HG03196 (cell line): ENCODE measurements around the gene NIM1K.
"Not testable (repeated sequence)": the region's sequence is repeated elsewhere in the genome, so short reads cannot be mapped to it uniquely, and the experiment has no call there.

Source experiments
- ATAC-seq: cut with Tn5 transposase; IDR thresholded peaks from one replicate; pipeline ENCODE4 v1.9.1; 2021; ENCODE audit not compliant: unreplicated experiment

Gene NIM1K

DNA sequence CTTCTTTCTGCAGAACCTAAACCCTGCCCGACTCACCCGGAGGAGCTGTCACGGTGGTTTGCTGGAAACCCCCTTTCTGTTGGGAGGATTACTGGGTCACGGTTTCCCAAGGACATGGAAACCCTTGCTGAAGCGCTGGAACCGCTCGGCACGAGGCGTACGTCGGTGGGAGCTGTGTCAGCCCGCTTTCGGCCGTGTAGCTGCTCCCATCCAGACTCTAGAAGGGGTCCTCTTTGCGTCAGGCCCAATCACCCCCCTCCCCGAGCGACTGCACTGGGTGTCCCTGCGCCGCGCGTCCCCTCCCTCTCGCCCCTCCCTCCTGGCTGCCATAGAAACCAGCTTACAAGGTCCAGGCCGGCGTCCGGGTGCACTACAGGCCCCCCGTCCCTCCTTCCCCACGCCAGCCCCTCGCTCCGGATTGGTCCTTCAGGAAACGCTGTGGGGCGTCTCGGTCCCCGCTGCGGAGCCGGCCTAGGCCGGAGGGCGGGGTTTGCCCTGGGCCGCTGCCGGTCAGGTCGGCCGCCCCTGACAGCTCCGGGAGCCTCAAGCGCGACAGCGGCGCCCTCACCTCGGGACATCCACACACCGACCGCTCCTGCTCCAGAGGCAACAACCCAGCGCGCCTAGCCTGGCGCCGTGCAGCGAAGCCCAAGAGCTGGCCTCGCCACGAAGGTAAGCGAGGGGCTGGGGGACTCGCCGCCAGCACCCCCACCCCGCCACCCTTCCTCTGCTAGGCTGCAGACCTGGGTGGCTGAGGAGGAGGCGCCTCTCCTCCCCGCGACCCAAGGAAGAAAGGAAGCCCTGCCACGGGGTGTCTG lies at the start of gene NIM1K:
Gene NIM1K, plus strand, starts transcription at position 486 of the 818 bp plus-strand sequence. CDS start 53,551 bp downstream, outside the sequence.
- ATAC-seq: peak; percentile 69

DNA sequence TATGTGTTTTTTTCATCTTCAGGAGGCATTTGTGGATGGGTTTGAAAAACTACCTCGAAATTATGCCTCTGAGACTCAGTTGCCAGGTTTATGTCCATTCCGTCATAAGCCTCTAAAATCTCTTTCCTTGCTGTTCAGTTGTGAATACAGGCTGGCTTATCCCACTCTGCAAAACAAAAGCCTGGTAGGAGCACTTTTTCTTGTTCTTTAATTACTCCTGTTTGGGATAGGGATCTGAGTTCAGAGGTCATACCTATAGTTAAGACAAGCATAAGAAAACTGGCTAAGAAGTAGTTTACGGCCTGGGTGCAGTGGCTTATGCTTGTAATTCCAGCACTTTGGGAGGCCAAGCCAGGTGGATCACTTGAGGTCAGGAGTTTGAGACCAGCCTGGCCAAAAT lies 47.0 kb upstream of the NIM1K start:
- ATAC-seq: no peak

DNA sequence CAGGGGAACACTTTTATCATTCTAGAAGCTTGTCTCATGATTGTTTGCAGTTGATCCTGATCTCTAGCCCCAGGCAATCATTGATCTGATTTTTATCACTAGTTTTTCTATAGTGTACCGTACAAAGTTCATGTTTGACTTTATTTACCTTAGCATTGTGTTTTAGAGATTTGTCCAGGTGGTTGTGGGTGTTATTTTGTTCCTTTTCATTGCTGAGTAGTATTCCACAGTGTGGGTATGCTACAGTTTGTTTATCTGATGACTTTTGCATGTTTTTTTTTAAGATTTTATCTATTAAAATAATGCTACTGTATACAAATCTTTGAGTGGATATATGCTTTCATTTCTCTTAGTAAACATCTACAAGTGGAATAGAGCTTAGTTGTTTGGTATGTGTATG lies 45.1 kb upstream of the NIM1K start:
- ATAC-seq: no peak

DNA sequence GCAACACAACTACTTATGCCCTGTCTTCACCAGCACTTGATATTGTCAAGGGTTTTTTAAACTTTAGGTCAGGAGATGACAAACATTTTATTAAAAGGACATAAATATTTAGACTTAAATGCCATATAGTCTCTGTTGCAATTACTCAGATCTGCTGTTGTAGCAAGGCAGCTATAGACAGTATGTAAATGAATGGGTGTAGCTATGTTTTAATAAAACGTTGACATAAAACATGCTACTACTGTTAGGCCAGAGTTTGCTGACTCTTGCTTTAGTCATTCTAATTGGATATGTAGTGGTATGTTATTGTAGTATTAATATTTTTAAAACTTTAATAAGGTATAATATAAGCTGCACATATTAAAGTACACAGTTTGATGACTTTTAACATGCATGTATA lies 43.6 kb upstream of the NIM1K start:
- ATAC-seq: no peak

DNA sequence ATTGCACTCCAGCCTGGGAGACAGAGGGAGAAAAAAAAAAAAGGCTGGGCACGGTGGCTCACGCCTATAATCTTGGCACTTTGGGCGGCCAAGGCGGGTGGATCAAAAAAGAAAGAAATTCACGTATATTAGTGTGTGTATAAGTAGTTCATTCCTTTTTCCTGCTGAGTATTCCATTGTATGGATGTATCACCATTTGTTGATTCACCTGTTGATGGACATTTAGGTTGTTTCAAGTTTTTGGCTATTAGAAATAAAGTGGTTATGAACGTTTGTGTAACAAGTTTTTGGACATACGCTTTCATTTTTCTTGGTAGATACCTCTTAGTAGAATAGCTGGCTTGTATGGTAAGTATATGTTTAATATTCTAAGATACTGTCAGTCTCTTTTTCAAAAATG lies 42.8 kb upstream of the NIM1K start:
- ATAC-seq: no peak

DNA sequence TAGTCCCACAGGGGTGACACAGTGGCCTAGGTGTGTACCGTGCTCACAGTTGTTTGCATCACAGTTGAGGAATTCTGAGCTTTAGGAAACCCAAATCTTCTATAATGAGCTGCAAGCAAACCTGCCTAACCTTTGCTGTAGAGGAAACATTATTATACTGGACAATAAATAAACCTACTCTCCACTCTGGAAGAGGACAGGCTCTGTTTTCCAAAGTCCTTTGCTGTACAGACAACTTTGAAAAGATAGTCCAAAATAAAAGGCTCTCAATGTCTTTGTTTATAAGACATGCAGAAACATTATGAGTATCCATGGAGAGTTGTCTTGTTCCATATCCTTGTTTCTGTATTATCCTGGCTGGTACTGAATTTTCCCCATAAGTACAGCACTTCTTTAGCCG lies 42.0 kb upstream of the NIM1K start:
- no peak for ATAC-seq

DNA sequence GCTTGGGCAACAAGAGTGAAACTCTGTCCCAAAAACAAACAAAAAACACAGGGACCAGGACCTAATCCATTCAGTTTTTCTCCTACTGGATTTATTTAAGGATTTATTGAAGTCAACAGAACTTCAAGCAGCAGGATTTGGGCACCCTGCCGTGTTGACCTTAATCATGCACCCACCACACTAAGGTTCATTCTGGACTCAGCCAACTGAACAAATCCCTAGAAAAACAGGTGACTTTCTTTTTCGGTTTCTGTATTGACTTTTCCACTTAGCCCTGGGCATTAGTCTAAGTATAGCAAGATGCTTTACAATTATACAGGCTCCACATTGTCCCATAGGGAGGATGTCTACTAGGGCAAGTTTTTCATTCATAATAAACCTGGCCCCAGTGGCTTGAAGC lies 41.3 kb upstream of the NIM1K start:
- ATAC-seq: no peak

DNA sequence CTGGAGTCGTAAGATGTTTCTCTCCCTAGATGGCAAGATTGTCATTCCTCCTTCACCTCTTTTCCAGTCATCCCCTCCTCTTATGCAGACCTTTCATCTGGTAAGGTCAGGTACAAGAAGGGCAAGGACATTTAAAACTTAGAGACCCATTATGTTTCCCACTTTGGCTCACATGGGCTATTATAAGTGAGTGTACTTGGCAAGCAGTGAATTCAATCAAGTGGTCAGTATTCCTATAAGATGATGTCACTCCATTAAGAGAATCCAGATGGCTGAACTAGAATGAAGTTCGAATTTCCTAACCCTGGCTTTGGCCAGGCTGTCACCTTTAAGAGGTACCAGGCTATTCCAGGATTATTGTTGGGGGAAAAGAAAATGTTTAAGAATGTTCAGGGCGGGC lies 39.1 kb upstream of the NIM1K start:
- ATAC-seq: no peak

DNA sequence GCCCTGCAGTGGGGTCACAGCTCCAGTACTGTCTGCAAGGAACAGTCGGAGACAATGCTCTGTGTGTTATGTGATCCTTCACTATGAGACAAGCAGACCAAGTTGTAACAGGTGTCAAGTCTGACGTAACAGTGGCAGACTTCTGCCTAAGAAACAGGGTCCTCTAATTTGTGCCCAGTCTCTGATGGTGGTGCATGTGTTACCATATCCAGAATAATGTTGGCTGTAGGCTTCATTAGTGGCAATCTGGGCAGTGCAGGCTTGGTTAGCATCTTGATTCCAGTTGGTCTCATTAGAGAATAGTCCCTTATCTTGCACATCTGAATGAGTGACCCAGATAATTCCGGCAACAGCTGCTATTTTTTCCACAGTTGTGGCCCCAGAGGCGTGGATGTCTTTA lies 37.6 kb upstream of the NIM1K start:
- ATAC-seq: no peak

DNA sequence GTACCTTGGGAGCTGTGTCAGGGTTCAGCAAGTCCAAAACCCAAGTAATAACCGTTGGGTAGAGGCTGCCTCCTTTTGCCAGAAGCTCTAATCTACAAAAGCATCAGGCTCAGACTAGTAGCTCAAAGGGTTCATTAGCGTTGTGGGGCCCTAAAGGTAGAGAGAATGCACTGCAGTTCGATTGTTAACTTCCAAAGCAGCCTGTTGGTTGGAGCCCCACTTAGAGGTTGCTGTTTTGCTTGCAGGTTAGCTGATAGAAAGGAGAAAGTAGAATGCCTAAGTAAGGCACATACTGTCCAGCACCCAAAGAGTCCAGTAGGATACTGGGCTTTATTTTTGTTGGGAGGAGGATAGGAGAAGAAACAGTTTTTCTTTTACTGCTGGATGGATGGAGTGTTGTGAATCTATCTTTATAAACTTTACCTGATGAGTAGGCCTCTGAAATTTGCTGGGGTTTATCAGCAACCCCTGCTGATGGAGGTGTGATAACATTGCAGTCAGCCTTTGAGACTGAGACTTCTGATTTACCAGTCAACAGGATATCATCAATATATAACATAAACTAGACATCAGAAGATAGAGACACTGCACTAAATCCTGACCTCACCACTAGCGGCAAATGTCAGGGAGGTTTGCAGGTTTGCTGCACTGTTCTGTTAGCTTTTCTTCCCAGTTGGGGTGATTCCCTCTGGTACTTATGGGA lies 36.5 kb upstream of the NIM1K start:
- no peak for ATAC-seq

DNA sequence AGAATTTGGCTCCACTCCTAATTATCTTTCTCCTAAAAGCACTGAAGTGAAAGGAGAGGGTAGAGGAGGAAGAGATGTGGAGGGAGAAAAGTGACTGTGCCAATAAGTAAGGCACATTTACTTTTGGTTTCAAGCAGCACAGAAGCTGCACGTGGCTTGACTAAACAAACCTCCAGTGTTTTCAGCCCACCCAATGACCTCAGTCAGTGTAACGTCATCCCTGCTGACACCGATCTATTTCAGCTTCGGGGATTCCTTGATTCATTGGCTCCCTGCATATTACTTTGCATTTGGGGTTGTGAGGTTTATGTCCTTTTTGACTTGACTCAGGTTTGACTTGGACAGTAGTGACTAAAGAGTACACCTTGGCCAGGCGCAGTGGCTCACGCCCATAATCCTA lies 35.6 kb upstream of the NIM1K start:
- no peak for ATAC-seq

DNA sequence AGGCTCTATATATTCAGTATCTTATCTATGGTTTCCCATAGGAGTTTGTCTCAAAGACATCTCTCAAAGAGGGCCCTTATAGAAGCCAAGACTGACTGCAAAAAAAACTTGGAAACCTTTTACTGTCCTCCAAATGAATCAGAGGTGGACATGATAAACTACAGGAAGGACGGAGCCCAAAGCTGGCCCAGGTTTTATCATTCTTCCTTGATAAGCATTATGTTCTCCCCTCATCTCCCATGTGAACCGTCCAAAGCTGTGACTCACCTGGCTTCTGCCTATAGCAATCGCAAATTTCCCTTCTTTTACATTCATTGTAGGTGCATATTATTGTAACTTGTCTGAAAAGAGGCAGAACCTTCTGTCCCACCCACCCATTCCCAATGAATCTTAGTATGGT lies 35.0 kb upstream of the NIM1K start:
- ATAC-seq: no peak

DNA sequence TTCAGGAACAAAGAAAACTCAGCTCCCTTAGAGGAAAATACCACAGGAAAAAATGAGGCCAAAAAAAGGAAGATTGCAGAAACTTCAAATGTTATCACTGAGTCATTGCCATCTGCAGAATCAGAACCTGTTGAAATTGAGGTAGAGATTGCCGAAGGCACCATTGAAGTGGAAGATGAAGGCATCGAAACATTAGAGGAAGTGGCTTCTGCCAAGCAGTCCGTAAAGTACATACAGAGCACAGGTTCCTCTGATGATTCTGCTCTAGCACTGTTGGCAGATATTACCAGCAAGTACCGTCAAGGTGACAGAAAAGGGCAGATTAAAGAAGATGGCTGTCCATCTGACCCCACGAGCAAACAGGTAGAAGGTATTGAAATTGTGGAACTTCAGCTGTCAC lies 30.8 kb upstream of the NIM1K start:
- ATAC-seq: no peak

DNA sequence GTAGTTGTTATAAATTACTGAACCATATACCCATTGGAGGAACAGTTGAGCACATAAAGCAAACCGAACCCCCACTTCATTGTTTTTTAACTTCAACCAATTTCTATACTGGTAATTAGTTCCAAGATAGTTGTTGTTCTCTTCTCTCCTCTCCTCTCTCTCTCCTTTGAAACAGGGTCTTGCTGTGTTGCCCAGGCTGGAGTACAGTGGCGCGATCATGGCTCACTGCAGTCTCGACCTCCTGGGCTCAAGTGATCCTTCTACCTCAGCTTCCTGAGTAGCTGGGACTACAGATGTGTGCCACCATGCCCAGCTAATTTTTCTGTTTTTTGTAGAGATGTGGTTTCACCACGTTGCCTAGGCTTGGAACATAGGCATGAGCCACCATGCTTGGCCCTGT lies 27.2 kb upstream of the NIM1K start:
- ATAC-seq: not testable (repeated sequence)

DNA sequence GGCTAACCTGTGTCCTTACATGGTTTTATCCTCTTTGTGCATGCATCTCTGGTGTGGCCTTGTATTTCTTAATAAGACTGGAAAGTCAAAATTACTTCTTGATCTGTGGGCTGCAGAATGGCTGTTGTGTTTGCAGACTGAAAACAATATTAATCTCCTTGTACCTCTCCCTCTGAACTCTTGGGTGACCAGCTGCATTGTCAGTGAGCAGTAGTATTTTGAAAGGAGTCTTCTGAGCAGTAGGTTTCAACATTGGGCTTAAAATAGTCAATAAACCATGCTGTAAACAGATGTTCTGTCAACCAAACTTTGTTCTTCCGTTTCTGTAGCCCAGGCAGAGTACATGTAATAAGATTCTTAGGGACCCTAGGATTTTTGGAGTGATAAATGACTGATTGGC lies 26.7 kb upstream of the NIM1K start:
- ATAC-seq: no peak

DNA sequence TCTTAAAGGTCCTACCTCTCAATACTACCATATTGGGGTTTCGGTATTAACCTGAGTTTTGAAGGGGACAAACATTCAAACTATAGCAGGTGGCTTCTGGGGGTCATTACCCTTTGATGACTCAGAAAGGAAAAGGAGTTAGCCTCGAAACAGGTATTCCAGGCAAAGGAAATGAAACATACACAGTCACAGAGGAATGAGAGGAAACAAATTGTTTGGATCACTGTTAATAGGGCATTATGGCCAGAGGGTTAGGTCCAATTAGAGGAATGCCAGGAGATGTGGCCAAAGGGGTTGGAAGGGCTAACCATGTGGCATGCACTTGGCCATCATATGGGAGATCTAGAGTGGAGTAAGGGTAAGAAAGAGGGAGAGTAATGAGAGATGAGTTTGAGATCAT lies 23.9 kb upstream of the NIM1K start:
- no peak for ATAC-seq

DNA sequence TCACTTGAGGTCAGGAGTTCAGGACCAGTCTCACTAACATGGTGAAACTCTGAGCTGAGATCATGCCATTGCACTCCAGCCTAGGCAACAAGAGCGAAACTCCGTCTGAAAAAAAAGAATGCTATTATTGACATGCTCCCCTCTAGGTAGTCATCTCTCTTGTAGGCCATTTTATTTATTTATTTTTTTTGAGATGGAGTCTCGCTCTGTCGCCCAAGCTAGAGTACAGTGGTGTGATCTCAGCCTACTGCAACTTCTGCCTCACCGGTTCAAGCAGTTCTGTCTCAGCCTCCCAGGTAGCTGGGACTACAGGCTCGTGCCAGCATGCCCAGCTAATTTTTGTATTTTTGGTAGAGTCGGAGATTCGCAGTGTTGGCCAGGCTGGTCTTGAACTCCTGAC lies 20.6 kb upstream of the NIM1K start:
- ATAC-seq: no peak

DNA sequence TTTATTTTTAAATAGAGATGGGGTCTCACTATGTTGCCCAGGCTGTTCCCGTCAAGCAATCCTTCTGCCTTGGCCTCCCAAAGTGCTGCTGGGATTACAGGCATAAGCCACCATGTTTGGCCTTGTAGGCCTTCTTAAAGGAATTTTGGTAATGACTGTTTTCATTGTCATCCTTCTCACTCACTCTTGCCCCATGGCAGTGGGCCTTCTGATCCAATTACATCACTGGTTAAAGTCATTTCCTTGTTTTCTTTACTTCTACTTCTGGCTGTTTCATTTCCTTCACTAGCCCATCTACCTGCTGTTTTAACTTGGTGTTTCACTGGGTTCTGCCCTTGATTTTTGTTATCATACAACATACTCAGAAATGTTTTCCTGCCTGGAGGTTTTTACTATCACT lies 20.1 kb upstream of the NIM1K start:
- no peak for ATAC-seq

DNA sequence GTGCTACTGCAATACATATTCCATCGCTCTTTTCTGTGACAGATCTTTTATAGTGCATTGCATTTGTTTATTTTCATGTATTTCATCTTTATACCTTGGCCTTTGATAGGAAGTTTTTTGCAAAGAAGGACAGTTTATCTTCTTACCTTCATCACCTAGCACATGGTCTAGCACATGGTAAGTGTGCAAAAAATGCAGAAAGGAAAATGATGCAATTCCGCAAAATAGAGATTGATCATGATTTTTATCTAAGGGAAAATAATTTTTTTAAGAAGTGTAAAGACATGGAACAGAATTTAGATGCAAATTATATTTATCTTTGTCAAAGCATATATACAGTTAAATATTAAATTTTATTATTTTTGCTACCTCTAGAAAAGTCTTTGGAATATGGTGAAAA lies 19.2 kb upstream of the NIM1K start:
- no peak for ATAC-seq

DNA sequence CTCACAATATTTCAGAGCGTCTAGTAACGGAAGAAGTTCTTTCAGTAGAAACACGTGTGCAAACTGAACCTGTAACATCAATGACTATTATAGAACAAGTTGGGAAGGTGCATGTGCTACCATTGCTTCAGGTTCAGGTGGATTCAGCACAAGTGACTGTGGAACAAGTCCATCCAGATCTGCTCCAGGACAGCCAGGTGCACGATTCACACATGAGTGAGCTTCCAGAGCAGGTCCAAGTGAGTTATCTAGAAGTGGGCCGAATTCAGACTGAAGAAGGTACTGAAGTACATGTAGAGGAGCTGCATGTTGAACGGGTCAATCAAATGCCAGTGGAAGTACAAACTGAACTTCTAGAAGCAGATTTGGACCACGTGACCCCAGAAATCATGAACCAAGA lies 17.4 kb upstream of the NIM1K start:
- ATAC-seq: no peak

DNA sequence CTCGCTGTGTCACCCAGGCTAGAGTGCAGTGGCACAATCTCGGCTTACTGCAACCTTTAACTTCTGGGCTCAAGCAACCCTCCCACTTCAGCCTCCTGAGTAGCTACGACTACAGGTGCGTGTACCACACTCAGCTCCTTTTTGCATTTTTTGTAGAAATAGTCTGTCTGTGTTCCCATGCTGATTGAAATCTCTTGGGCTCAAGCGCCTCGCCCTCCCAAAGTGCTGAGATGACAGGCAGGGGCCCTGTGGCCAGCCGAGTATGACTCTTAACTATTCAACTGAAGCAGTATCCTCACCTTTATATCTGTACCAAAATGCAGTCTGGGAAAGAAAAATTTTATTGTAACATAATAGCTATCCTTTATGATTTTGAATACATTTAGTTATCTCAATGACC lies 12.2 kb upstream of the NIM1K start:
- ATAC-seq: no peak

DNA sequence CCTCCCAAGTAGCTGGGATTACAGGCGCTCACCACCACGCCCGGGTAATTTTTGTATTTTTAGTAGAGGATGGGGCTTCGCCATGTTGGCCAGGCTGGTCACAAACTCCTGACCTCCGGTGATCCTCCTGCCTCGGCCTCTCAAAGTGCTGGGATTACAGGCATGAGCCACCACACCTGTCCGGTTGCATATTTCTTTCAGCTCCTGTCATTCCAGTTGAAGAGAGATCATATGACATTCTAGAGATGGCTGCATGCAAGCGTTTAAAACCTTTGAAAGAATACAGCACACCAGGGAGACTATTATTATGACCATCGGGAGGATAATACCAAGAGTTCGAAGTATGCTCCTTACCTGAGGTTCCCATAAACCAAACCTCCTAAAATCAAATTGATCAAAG lies 9.6 kb upstream of the NIM1K start:
- ATAC-seq: no peak

DNA sequence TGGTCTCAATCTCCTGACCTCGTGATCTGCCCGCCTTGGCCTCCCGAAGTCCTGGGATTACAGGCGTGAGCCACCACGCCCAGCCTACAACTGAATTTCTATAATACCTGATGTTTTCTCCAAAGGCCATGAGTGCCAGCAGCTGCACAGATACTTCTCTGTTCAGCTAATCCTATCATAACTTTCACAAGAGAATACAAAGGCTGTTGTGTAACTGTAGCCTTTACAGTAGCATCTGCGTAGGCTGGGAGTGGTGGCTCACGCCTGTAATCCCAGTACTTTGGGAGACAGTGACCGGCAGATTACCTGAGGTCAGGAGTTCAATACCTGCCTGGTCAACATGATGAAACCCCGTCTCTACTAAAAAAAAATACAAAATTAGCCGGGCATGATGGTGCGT lies 8.9 kb upstream of the NIM1K start:
- not testable (repeated sequence) for ATAC-seq
